Right atrium auricular region (tissue), 2 donors: Measurements from ENCODE around the gene BRD3. TPM values are rescaled to one million over a fixed set of nuclear protein-coding genes. Genes with fewer than 3 reads are reported as not detected.

Source experiments
- DNase-seq: peaks from one replicate; pipeline ENCODE4 v3.0.0-alpha.2; 2019; ENCODE audit warnings: low spot score
- H3K27ac ChIP-seq, 2 donors: fragments of 200-600 bp; sonication (generic); 1 replicate in 1 of 2; 2 replicates in 1 of 2; pipeline ENCODE4 v1.5.1; 2016 to 2019
- H3K27me3 ChIP-seq, 2 donors: fragments of 200-600 bp; sonication (generic); one replicate each; pipeline versions ENCODE4 v1.5.1 to v1.6.0; 2017 to 2019
- H3K36me3 ChIP-seq: fragments of 200-600 bp; sonication (generic); one replicate; pipeline ENCODE4 v1.5.1; 2016
- H3K4me1 ChIP-seq, 2 donors: fragments of 200-600 bp; sonication (generic); one replicate each; pipeline versions ENCODE4 v1.5.1 to v1.6.0; 2017 to 2019
- H3K4me3 ChIP-seq, 2 donors: fragments of 200-600 bp; sonication (generic); 1 replicate in 1 of 2; 2 replicates in 1 of 2; pipeline ENCODE4 v1.5.1; 2017 to 2019; ENCODE audit warnings: mild to moderate bottlenecking in 1 of 2, moderate library complexity in 1 of 2
- H3K9me3 ChIP-seq, 2 donors: fragments of 200-600 bp; sonication (generic); one replicate each; pipeline ENCODE4 v1.5.1; 2019
- CTCF ChIP-seq, 2 donors: fragments of 200-600 bp; sonication (generic); IDR thresholded peaks; one replicate each; pipeline ENCODE4 v1.5.1; 2019; ENCODE audit warnings: antibody characterized with exemption in 2 of 2
- total RNA-seq, 2 donors: library from RNA; depleted of rRNA; stranded (reverse); fragments of >200 nt; gene quantifications; one replicate each; pipeline ENCODE4 v1.1.0, GENCODE V29; 2016

Gene BRD3
- total RNA-seq, 2 donors from 2014 or later, result 14.1 to 18.5 TPM

- Histone ChIP-seq H3K36me3 (no peaks in the 10 kb centered on the region), H3K27ac (no peak overlapping the region), H3K4me3 (no peak overlapping the region), H3K9me3 (no peaks in the 10 kb centered on the region), H3K27me3 (no peaks in the 10 kb centered on the region), H3K4me1 (peaks cover 0 to 22% of the 10 kb centered on the region in 2 donors)
- no peak for TF ChIP-seq CTCF (IDR thresholded peaks at IDR 0.05)
- DNase-seq, result no peak
Measured at GRCh38 chr9:133987946-133988665, 79.7 kb downstream of the BRD3 start.

- H3K9me3 ChIP-seq, result no peaks in the 10 kb centered on the region
- H3K27me3 ChIP-seq, result no peaks in the 10 kb centered on the region
- no peak overlapping the region for H3K27ac ChIP-seq
- no peaks in the 10 kb centered on the region for H3K36me3 ChIP-seq
- H3K4me3 ChIP-seq, result no peak overlapping the region
- H3K4me1 ChIP-seq, result peaks cover 0 to 22% of the 10 kb centered on the region in 2 donors
- no peak for TF ChIP-seq CTCF (IDR thresholded peaks at IDR 0.05)
- no peak for DNase-seq
Measured at GRCh38 chr9:133987446-133987788, 80.4 kb downstream of the BRD3 start.

GRCh38 chr9:133986774-133987445, 80.9 kb downstream of the BRD3 start:
- DNase-seq, result no peak
- no peak for TF ChIP-seq CTCF (IDR thresholded peaks at IDR 0.05)
- H3K9me3 ChIP-seq, result no peaks in the 10 kb centered on the region
- H3K4me3 ChIP-seq, result no peak overlapping the region
- H3K27me3 ChIP-seq, result no peaks in the 10 kb centered on the region
- H3K27ac ChIP-seq, result no peak overlapping the region
- peaks cover 0 to 22% of the 10 kb centered on the region in 2 donors for H3K4me1 ChIP-seq
- no peaks in the 10 kb centered on the region for H3K36me3 ChIP-seq

GRCh38 chr9:133986061-133986460, 81.8 kb downstream of the BRD3 start:
- TF ChIP-seq CTCF (IDR thresholded peaks at IDR 0.05), result no peak
- no peak for DNase-seq

GRCh38 chr9:133982971-133983720, 84.7 kb downstream of the BRD3 start:
- no peak overlapping the region for H3K27ac ChIP-seq
- H3K4me1 ChIP-seq, result peaks cover 0 to 17% of the 10 kb centered on the region in 2 donors
- H3K4me3 ChIP-seq, result no peak overlapping the region
- no peaks in the 10 kb centered on the region for H3K9me3 ChIP-seq
- no peak for DNase-seq
- TF ChIP-seq CTCF (IDR thresholded peaks at IDR 0.05), result no peak
- H3K36me3 ChIP-seq, result no peaks in the 10 kb centered on the region
- no peaks in the 10 kb centered on the region for H3K27me3 ChIP-seq

More at GRCh38 chr9:133986061-133986460, 81.8 kb downstream of the BRD3 start:
- Histone ChIP-seq H3K27me3 (no peaks in the 10 kb centered on the region), H3K9me3 (no peaks in the 10 kb centered on the region), H3K36me3 (no peaks in the 10 kb centered on the region), H3K27ac (no peak overlapping the region), H3K4me1 (peaks cover 0 to 15% of the 10 kb centered on the region in 2 donors), H3K4me3 (no peak overlapping the region)
